ENCODE results near the gene OR51V1.
"Not testable (repeated sequence)": the region's sequence is repeated elsewhere in the genome, so short reads cannot be mapped to it uniquely, and the experiment has no call there.

Gene OR51V1

DNA sequence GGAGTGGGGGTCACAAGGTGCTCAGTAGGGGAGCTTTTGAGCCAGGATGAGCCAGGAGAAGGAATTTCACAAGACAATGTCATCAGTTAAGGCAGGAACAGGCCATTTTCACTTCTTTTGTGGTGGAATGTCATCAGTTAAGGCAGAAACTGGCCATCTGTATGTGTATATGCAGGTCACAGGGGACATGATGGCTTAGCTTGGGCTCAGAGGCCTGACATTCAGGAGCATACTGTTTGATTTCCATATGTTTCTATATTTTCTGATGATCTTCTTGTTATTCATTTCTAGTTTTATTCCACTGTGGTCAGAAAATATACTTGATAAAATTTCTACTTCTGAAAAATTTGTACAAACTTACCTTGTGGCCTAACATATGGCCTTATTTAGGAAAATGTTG lies 34.6 kb downstream of the OR51V1 start:
- DNase-seq (ENCODE audit: low spot score), result not testable (repeated sequence)

GRCh38 chr11:5164807-5165206 lies 35.7 kb downstream of the OR51V1 start:
- not testable (repeated sequence) for DNase-seq (ENCODE audit: low spot score)

- DNase-seq (ENCODE audit: low spot score), result not testable (repeated sequence)
These were observed 39.4 kb downstream of the OR51V1 start for GRCh38 chr11:5161045-5161444.

- DNase-seq (ENCODE audit: low spot score), result not testable (repeated sequence)
These were observed 40.3 kb downstream of the OR51V1 start for GRCh38 chr11:5160217-5160616.

- no peak for DNase-seq (ENCODE audit: low spot score)
These were observed 40.7 kb downstream of the OR51V1 start for GRCh38 chr11:5159806-5160205.

- no peak for DNase-seq (ENCODE audit: low spot score)
These were observed 45.8 kb downstream of the OR51V1 start, which contains the start of gene OR52A1 for GRCh38 chr11:5154657-5155056. Gene OR52A1 (minus strand): TSS chr11:5154757. CDS start chr11:5152369, 2,388 bp downstream.

GRCh38 chr11:5153574-5154431 lies 46.7 kb downstream of the OR51V1 start:
- no peak for DNase-seq (ENCODE audit: low spot score)

GRCh38 chr11:5151713-5152153 lies 48.7 kb downstream of the OR51V1 start:
- no peak for DNase-seq (ENCODE audit: low spot score)
